Adrenal gland (tissue), 5 donors: ENCODE measurements around the gene BIN2.

ENCODE experiments used
- CTCF ChIP-seq, 6 experiments: fragments of 450-650 bp in 4 of 6; fragments of 200-600 bp in 2 of 6; sonication (generic) in 1 of 6; IDR thresholded peaks; 1 replicate in 5 of 6; 2 replicates in 1 of 6; pipeline versions ENCODE4 v1.5.1 to v1.8.0; 2016 to 2021; ENCODE audit warnings: antibody characterized with exemption in 6 of 6, mild to moderate bottlenecking in 2 of 6, moderate library complexity in 1 of 6
- POLR2A ChIP-seq, 2 donors: fragments of 450-650 bp; IDR thresholded peaks; one replicate each; pipeline ENCODE4 v1.6.1; 2017; ENCODE audit warnings: antibody characterized with exemption in 2 of 2, mild to moderate bottlenecking in 2 of 2, moderate library complexity in 1 of 2
- donor health status: DM: no; HTN: no; CAD: no.

- TF ChIP-seq CTCF (IDR thresholded peaks at IDR 0.05) = no peak
- TF ChIP-seq POLR2A (IDR thresholded peaks at IDR 0.05) = no peak
Observed at GRCh38 chr12:51320695-51321320, 3.2 kb downstream of the BIN2 start.
